ENCODE results near the gene OR1N2. TPM values are rescaled to one million over a fixed set of nuclear protein-coding genes. Genes with fewer than 3 reads are reported as not detected.
"Not testable (repeated sequence)": the region's sequence is repeated elsewhere in the genome, so short reads cannot be mapped to it uniquely, and the experiment has no call there.

The OR1N2 gene
- total and polyA plus RNA-seq, 10 donors, result not detected

DNA sequence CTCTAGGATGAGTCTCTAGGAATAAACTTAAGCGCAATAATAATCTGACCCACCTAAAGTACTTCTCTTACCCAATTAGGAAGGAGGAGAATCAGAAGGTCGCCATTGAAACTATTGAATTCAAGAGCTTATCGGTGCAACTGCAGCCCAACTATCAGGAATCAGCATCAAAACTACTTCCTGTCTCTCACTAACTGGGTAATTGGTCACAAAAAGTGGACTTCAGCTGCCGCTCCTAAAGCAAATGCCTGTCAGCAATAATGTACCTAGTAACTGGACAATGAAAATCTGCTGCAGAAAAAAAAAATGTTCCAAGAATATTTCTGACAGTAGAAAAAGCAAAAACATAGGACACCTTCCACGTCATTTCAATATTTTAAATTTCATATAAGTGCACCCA is 27.0 kb downstream of the OR1N2 start:
- H3K27me3 ChIP-seq (replicated peaks in 1 of 7), result no peaks in the 10 kb centered on the region
- TF ChIP-seq CTCF (IDR thresholded peaks at IDR 0.05 in 8 of 11, conservative IDR thresholded peaks at IDR 0.05 in 3 of 11), result no peak
- no peak for TF ChIP-seq POLR2AphosphoS5 (IDR thresholded peaks at IDR 0.05)
- TF ChIP-seq POLR2A (IDR thresholded peaks at IDR 0.05), result no peak
- no peaks in the 10 kb centered on the region for H3K36me3 ChIP-seq
- intact Hi-C loops (cut with DNase I; ENCODE audit: low total_unique reads), result no loop called here
- no peaks in the 10 kb centered on the region for H3K4me1 ChIP-seq
- H3K9me3 ChIP-seq, result no peaks in the 10 kb centered on the region
- H3K27ac ChIP-seq, result no peak overlapping the region
- DNase-seq, result no peak
- WGBS, 5 donors, result 61 to 78% (median 70%) methylated on average over 5 of the region's 5 CpGs
- H3K4me3 ChIP-seq, result no peak overlapping the region

DNA sequence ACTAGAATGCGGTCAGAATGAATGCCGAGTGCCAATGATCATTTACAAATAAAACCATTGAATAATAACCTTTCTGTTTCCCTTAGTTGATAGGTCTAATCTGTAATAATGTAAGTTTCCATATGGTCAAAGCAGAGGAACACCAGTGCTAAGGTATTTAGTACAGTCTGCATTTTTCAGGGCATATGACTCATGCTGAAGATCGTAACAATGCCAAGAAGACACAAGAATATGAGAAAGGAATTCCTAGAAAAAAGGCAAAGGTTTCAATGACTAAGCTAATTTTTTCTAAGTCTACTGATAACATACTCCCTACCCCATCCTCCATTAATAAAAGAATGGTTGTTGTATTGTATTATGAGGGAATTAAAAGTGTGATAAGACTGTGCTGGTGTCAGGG is 27.4 kb downstream of the OR1N2 start:
- H3K27ac ChIP-seq, result no peak overlapping the region
- H3K27me3 ChIP-seq (replicated peaks in 1 of 7), result no peaks in the 10 kb centered on the region
- no peak overlapping the region for H3K4me3 ChIP-seq
- intact Hi-C loops (cut with DNase I; ENCODE audit: low total_unique reads), result no loop called here
- WGBS, 5 donors, result 87 to 93% (median 89%) methylated on average over 3 of the region's 3 CpGs
- no peak for DNase-seq
- TF ChIP-seq CTCF (IDR thresholded peaks at IDR 0.05 in 8 of 11, conservative IDR thresholded peaks at IDR 0.05 in 3 of 11) (no peak), POLR2AphosphoS5 (IDR thresholded peaks at IDR 0.05) (no peak), POLR2A (IDR thresholded peaks at IDR 0.05) (no peak)
- no peaks in the 10 kb centered on the region for H3K4me1 ChIP-seq
- H3K36me3 ChIP-seq, result no peaks in the 10 kb centered on the region
- H3K9me3 ChIP-seq, result no peaks in the 10 kb centered on the region

- DNase-seq; intact Hi-C loops (cut with DNase I; ENCODE audit: low total_unique reads); H3K9me3 ChIP-seq; H3K4me1 ChIP-seq; H3K27me3 ChIP-seq (replicated peaks in 1 of 7); H3K27ac ChIP-seq; H3K4me3 ChIP-seq; H3K36me3 ChIP-seq: not testable (repeated sequence)
- 92 to 95% (median 93%) methylated on average over 8 of the region's 8 CpGs for WGBS, 5 donors
These were observed 30.4 kb downstream of the OR1N2 start, which contains the start of gene OR1L8 for GRCh38 chr9:122583284-122583683. Gene OR1L8, minus strand, starts transcription at chr9:122583384. Its CDS starts 14,907 bp downstream, at chr9:122568477.

Other genes with a start within 250 kb of the OR1N2 start
- 10 to 100 TPM; 13.6 to 18.6 (median 15.3) TPM for gene PTGS1, start 182.1 kb upstream of the OR1N2 start, total RNA-seq
- gene PTGS1, start 182.1 kb upstream of the OR1N2 start, polyA plus RNA-seq, result 1 to 10 TPM; 2.8 to 5.9 (median 4.9) TPM
- not detected for gene OR1J1, start 75.2 kb upstream of the OR1N2 start, total RNA-seq
- gene OR1J1, start 75.2 kb upstream of the OR1N2 start, polyA plus RNA-seq, result not detected
- not detected for gene OR1J2, start 42.3 kb upstream of the OR1N2 start, total RNA-seq
- gene OR1J2, start 42.3 kb upstream of the OR1N2 start, polyA plus RNA-seq, result not detected
- not detected for gene OR1J4, start 34.0 kb upstream of the OR1N2 start, total RNA-seq
- gene OR1J4, start 34.0 kb upstream of the OR1N2 start, polyA plus RNA-seq, result not detected
- gene OR1N1, start 25.8 kb upstream of the OR1N2 start, total RNA-seq, result not detected
- not detected for gene OR1N1, start 25.8 kb upstream of the OR1N2 start, polyA plus RNA-seq
- 1 to 10 TPM in 2 of 7 donors, under 1 TPM in 5; 0.33 to 1.6 (median 0.92) TPM for gene OR1L8, start 30.3 kb downstream of the OR1N2 start, total RNA-seq
- under 1 TPM in 2 of 3 donors, not detected in 1; 0.17 to 0.38 TPM for gene OR1L8, start 30.3 kb downstream of the OR1N2 start, polyA plus RNA-seq
- not detected for gene OR1Q1, start 61.6 kb downstream of the OR1N2 start, total RNA-seq
- gene OR1Q1, start 61.6 kb downstream of the OR1N2 start, polyA plus RNA-seq, result not detected
- gene OR1B1, start 104.5 kb downstream of the OR1N2 start, total RNA-seq, result under 1 TPM in 1 of 7 donors, not detected in 6; 0.60 TPM
- not detected for gene OR1B1, start 104.5 kb downstream of the OR1N2 start, polyA plus RNA-seq
- not detected for gene OR1L1, start 108.6 kb downstream of the OR1N2 start, total RNA-seq
- not detected for gene OR1L1, start 108.6 kb downstream of the OR1N2 start, polyA plus RNA-seq
- not detected for gene OR1L3, start 122.0 kb downstream of the OR1N2 start, total RNA-seq
- not detected for gene OR1L3, start 122.0 kb downstream of the OR1N2 start, polyA plus RNA-seq
- gene OR1L4, start 170.9 kb downstream of the OR1N2 start, total RNA-seq, result not detected
- not detected for gene OR1L4, start 170.9 kb downstream of the OR1N2 start, polyA plus RNA-seq
- gene OR1L6, start 189.2 kb downstream of the OR1N2 start, total RNA-seq, result not detected
- not detected for gene OR1L6, start 189.2 kb downstream of the OR1N2 start, polyA plus RNA-seq
- not detected for gene OR5C1, start 235.8 kb downstream of the OR1N2 start, total RNA-seq
- not detected for gene OR5C1, start 235.8 kb downstream of the OR1N2 start, polyA plus RNA-seq
- gene OR1K1, start 247.0 kb downstream of the OR1N2 start, total RNA-seq, result not detected
- gene OR1K1, start 247.0 kb downstream of the OR1N2 start, polyA plus RNA-seq, result not detected